ENCODE measurements around the gene CIC. TPM values are rescaled to one million over a fixed set of nuclear protein-coding genes. Genes with fewer than 3 reads are reported as not detected.

CIC gene
- total RNA-seq, 1 donor from 2014 or later = 19.5 TPM

DNA sequence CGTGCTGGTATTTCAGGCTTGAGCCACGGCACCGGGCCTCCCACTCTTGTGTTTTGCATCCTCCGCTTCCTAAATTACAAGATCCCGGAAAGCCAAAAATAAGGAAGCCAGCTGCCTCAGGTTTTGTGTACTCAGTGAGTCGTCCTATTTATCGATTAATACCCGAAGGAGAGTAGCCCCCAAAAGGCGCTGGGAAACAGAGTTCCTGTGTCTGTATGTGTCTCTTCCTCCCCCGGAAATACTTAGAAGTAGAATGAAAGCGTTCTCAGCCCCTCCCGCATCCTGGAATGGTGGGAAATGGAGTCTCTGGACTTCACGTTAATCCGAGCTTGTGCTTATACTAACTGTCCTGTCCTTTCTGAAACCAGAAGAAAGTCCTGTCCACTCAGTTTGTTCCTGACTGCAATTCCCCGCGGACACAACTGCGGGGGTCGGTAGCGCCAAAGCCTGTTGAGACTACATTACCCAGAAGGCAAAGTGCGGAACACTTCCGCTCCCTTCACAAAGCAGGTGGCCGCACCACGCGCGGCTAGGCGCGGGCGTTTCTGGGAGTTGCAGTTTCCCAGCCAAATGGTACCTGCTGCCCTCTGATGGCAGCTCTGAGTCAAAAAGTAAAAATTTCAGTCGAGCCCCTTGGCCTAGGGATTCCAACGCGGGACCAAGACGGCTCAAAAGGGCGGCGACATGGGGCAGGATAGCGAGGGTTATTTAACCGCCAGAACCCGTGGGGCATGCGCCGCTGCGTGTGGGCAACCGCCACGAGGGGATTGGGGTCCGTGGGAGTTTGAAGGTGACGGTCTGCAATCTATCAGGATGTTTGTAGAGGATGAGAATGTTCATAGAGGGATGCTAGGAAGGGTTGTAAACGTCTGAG lies 24.5 kb upstream of the CIC start:
- peak; percentile 91 for DNase-seq

GRCh38 chr19:42245231-42245630 lies 23.8 kb upstream of the CIC start:
- no peak for DNase-seq

DNA sequence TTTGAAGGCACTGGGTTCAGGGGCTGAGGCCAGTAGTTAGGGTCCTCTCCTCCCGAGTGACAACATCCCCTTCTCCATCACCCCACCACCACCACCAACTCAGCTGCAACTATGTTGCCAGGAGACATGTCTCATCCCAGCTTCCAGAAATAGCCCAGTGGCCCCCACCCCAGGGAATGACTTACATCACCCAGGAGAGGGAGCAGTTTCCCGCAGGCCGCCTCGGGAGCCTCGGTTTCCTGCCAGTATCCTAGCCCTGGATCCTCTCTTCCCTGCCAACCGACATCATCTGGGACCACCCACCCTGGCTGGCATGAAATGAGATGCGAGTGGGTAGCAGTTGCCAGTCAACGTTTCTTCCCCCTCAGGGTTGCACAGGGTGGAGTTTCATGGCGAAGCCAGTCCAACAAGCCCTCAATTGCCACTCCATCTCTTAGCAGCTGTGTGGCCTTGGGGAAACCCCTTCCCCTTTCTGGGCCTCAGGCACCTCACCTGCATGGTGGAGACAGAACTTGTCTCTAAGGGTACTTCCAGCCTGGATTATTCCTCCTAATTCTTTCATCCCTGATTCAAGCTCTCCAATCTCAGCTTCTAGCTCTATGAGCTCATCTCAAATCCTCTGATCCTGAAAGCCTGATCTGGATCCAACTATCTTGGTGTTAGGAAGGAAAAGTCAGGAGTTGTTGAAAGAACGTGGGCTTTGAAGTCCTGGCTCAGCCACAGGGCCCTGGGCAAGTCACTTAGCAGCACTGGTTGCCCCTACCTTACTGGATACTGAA lies 22.7 kb upstream of the CIC start:
- DNase-seq = peak; percentile 69

- no peak for DNase-seq
Measured at GRCh38 chr19:42246922-42247639, 22.0 kb upstream of the CIC start.

- DNase-seq = no peak
Measured at GRCh38 chr19:42247640-42248199, 21.3 kb upstream of the CIC start.

GRCh38 chr19:42248270-42249148 lies 20.5 kb upstream of the CIC start:
- no peak for DNase-seq

DNA sequence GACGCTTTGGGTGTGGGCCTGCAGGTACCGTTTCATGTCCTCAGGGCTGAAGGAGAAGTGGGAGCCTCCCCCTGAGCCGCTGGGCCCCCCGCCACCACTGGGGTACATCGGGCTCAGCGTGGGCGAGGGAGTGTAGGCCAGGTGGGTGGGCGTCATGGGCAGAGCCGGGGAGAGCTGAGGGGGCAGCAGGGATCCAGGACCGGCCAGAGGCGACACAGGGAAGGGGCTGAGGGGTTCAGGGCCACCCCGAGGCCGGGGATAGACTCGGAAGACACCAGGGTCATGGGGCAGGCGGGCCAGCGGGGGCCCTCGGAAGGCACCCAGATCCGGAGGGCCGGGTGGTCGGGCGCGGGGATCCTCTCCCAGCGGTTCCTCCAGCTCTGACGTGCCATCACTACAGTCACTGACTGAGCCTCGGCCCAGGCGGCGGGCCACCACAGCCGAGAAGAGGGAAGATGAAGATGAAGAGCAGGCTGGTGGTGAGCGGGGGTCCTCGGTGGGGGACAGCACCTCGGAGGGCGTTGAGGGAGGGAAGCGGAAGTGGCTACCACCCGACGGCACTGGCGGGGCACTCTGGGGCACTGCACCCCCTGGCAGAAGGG lies 19.8 kb upstream of the CIC start:
- DNase-seq = no peak

DNA sequence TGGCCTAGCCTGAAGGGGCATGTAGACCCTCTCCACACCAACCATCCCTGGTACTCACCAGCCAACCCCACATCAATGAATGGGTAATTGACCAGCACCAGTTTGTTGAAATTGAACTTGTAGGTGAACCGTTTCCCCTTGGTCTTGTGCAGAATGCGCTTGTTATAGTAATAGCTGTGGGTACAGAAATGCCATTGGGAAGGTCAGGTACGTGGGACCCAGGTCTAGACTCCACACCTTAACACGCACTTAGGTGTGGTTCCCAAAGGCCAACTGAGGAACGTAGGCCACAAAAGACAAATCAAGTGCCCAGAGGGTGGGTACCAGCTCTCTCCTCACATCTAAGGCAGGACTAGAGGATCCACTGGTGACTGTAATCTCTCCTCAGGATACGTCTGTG lies 19.3 kb upstream of the CIC start:
- no peak for DNase-seq

DNA sequence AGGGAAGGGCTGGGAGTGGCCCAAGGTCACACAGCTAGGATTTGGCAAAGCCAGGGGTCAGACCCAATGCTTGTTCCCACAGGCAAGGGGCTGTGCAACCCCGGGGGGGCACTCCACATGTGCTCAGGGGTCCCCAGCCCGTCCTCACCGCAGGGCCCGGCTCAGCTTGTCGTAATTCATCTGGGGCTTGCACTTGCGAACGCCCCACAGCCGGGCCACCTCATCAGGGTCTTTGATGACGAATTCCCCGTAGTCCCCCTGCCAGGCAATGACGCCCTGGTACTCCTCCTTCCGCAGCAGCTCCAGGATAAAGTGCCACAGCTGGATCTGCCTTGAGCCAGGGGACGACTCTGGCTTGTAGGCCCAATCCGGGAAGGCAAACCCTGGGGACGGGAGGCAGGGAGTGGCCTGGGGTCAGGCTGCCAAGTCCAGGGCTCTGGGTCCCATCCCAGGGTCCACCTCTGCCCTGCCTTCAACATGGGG lies 18.8 kb upstream of the CIC start:
- no peak for DNase-seq

DNA sequence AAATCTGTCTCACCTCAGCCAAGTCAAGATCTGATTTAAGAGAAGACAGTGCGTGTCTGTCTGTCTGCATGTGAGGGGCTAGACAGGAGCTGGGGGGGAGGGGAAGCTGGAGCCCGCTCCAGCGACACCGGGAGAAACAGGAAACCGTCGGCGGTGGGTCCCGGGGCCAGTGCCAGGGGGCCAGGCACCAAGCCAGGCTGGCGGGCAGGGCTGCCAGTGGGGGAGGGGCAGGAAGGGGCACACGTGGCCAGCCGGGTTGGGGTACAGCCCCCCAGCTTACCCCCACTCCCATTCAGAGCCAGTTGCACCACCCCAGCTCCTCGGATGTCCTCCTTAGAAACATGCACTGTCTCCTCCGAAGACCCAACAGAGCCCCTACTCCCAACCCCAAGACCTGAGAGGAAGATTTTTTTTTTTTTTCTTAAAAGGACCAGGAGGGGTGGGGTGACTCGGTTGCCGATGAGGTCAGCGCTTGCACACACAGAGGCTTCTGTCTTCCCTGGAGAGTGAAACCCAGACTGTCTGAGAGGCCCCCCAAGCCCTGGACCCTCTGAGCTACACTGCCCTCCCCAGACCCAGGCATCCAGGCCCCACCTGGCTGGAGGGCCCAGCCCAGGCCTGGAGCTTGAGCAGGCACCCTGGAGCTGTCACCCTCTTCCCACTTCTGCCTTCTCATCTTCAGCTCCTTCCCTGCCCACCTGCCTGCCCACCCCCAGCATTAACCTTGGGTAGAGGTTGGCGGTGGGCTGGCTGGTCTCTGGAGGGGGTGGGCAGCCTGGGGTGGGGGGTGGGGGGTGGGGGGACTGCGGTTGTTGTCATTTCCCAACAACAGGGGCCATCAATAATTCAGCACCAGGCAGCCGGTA lies 18.2 kb upstream of the CIC start:
- no peak for DNase-seq

- no peak for DNase-seq
Measured at GRCh38 chr19:42251572-42252358, 17.3 kb upstream of the CIC start.

DNA sequence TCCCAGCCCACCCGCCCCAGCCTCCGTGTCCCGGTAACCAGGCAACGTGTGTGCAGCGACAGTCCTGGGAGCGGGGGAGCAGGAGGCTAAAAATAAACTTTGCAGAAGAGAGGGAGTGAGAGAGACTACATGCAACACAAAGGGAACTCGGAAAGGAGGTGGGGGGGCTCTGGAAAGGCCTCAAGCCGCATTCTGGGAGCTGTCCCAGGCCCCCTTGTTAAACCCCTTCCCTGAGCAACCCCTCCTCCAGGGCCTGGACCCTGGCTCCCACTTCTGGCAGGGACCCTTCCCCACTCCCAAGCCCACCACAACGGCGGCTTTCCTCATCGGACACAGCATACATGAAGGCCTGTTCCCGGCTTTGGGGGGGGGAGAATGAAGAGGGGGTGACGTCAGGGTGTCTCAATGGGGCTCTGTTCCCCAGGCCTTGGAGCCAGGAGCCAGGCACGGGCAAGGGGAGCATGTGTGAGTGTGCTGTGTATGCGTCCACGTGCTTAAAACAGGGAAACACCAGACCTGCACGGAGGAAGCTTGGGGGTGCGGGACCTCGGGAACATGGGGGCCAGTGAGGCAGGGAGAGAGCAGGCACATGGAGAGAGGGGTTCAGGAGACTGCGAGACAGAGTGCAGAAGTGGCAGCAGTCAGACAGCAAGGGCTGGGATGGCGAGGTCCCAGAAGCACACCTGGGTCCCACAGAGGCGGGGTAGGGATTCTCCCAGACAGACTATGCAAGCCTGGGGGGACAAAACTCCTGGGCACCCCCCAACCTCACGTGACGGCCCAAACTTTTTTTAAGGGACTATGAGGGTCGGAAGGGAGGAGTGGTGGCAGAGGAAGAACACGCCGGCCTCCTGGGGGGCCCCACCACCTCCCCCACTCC lies 16.4 kb upstream of the CIC start:
- DNase-seq = peak; percentile 77

GRCh38 chr19:42253245-42254088 lies 15.6 kb upstream of the CIC start:
- peak; percentile 26 for DNase-seq

DNA sequence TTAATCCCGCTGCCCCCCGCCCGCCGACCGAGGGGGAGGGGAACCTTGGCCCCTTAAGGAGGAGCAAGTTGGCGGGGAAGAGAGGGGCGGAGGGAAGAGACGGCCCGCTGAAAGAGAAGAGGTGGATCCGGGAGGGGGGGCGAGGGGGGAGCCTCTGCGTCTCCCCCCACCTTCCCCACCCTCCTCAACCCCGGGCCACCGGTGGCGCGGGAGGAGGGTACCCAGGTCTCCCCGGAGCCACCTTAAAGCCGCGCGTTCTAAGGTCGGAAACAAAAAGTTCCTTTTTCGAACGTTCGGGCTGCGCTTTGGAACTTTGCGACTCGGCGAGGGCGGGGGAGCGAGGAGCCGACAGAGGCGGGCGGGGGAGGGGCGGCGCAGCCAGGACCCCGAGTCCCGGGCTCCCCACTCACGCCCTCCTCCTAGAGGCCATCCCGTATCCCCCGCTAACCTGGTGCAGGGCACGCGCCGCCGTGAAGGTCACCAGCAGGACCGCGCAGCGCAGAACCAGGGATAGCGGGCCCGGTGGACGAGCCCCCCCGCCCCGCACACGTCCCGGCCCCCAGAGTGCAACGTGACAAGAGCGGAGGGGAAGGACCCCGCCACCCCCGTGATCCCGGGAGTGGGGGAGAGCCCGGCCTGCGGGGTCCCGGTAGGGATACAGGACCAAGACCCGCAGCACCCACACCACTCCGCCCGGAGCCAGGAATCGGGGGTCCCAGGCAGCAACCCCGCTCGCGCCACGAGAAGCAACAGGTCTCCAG lies 14.8 kb upstream of the CIC start:
- peak; percentile 61 for DNase-seq

GRCh38 chr19:42254850-42255765 lies 13.9 kb upstream of the CIC start, which contains the start of gene ERF:
Gene ERF (minus strand): TSS chr19:42255128. CDS start chr19:42254999, 129 bp downstream.
- peak; percentile 90 for DNase-seq

Data from occipital lobe (tissue), 2 donors.